HEK293T (cell line): Measurements from ENCODE around the gene DLG1.

Source experiments
- ARNT ChIP-seq: fragments of 450-650 bp; IDR thresholded peaks from 2 replicates; pipeline ENCODE4 v1.6.1; 2017; ENCODE audit warnings: mild to moderate bottlenecking
- BHLHE40 ChIP-seq: fragments of 450-650 bp; IDR thresholded peaks from 2 replicates; pipeline ENCODE4 v1.6.1; 2016; ENCODE audit warnings: mild to moderate bottlenecking, moderate library complexity, borderline replicate concordance
- CTBP1 ChIP-seq: fragments of 450-650 bp; IDR thresholded peaks from 2 replicates; pipeline ENCODE4 v1.6.1; 2016; ENCODE audit warnings: borderline replicate concordance
- ELF4 ChIP-seq: fragments of 450-650 bp; IDR thresholded peaks from 2 replicates; pipeline ENCODE4 v1.6.1; 2017; ENCODE audit warnings: antibody characterized with exemption
- FOXA1 ChIP-seq: fragments of 450-650 bp; IDR thresholded peaks from 2 replicates; pipeline ENCODE4 v1.6.1; 2016; ENCODE audit warnings: mild to moderate bottlenecking
- FOXK2 ChIP-seq: fragments of 450-650 bp; IDR thresholded peaks from 2 replicates; pipeline ENCODE4 v1.6.1; 2016; ENCODE audit warnings: mild to moderate bottlenecking
- FOXM1 ChIP-seq: fragments of 450-650 bp; IDR thresholded peaks from 2 replicates; pipeline ENCODE4 v1.6.1; 2017; ENCODE audit warnings: mild to moderate bottlenecking, borderline replicate concordance
- HDGF ChIP-seq: fragments of 450-650 bp; IDR thresholded peaks from 2 replicates; pipeline ENCODE4 v1.6.1; 2017; ENCODE audit warnings: antibody characterized with exemption, borderline replicate concordance
- LEF1 ChIP-seq: fragments of 450-650 bp; IDR thresholded peaks from 2 replicates; pipeline ENCODE4 v1.6.1; 2017; ENCODE audit warnings: mild to moderate bottlenecking, borderline replicate concordance
- NFRKB ChIP-seq: fragments of 450-650 bp; IDR thresholded peaks from 2 replicates; pipeline ENCODE4 v1.6.1; 2016; ENCODE audit warnings: mild to moderate bottlenecking, moderate library complexity
- SP1 ChIP-seq: fragments of 450-650 bp; IDR thresholded peaks from 2 replicates; pipeline ENCODE4 v1.6.1; 2017
- SUZ12 ChIP-seq: fragments of 450-650 bp; IDR thresholded peaks from 2 replicates; pipeline ENCODE4 v1.6.1; 2016; ENCODE audit warnings: mild to moderate bottlenecking
- TARDBP ChIP-seq: fragments of 450-650 bp; IDR thresholded peaks from 2 replicates; pipeline ENCODE4 v1.6.1; 2016
- ZNF384 ChIP-seq: fragments of 450-650 bp; IDR thresholded peaks from 2 replicates; pipeline ENCODE4 v1.6.1; 2016

DNA sequence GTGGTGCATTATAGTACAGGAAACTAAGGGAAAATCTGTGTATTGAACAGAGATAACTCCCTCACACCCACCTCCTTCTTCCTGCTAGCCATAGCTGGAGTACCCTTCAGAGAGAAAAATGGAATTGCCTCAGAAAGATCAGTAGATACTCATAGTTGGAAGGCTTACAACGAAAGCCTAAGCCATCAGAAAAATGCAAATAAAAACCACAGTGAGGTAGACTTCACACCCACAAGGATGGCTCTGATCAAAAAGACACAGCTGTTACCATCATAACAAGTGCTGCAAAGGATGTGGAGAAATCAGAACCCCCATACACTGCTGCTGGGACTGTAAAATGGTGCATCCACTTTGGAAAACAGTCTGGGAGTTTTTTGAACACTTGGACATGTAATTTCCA is 7.4 kb upstream of the DLG1 start:
- TF ChIP-seq SUZ12 (no peak), ZNF384 (no peak), BHLHE40 (no peak), FOXK2 (no peak), HDGF (no peak), ARNT (no peak), TARDBP (no peak), NFRKB (no peak), FOXM1 (no peak), FOXA1 (no peak), SP1 (no peak), CTBP1 (no peak), LEF1 (no peak), ELF4 (no peak)
